ENCODE results near the gene MAT2A.
"Not testable (repeated sequence)": the region's sequence is repeated elsewhere in the genome, so short reads cannot be mapped to it uniquely, and the experiment has no call there.

MAT2A gene

GRCh38 chr2:85579266-85579935 lies 40.4 kb downstream of the MAT2A start:
- DNase-seq (ENCODE audit: low spot score), result no peak

DNA sequence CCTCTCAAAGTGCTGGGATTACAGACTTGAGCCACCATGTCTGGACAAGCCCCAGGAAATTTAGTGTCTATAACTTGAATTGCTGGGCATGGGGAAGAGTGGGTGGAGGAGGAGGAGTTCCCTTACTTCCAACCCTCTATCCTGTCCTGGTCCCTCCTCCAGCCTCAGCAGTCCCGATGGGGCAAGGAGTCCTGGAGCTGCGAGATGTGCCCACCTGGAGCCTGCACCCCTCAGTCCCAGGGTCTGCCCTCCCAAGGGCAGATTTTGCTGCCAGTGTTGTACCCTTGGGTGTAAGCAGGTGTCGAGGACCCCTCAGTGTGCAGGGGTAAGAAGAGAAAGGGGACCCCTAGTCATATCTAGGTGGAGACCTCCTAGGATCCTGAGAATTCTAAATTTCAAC lies 41.2 kb downstream of the MAT2A start:
- DNase-seq (ENCODE audit: low spot score), result no peak

GRCh38 chr2:85582492-85582891 lies 43.5 kb downstream of the MAT2A start:
- DNase-seq (ENCODE audit: low spot score), result peak; percentile 83

DNA sequence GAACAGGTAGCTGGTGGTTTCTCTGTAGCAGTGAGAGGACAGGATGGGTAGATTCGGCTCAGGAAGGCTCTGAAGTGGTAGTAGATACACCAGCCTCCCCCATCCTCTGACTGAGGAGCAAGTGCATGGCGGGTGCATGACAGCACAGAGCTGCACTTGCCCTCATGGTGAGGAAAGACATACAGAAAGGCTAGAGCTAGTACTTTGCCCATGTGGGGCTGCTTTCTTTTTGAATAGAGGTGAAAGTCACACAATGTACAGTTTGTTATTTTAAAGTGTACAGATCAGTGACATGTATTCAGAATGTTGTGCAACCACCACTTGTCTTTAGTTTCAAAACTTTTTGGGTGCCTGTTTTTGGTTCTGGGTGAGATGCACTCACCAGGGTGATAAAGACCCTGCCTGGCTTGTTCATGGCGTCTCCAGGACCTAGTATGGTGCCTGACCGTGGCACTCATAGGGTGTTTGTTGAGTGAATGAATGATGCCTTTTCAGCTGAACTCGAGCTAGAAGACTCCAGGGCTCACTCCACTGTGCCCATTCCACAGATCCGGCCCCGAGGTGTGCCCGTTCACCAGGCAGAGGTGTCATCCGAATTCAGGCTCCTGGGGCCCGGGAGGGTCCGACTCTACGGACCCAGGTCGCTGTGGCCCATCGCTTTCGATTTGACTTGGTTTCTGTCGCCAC lies 44.8 kb downstream of the MAT2A start:
- DNase-seq (ENCODE audit: low spot score), result no peak

GRCh38 chr2:85584354-85584856 lies 45.4 kb downstream of the MAT2A start, which contains the start of gene VAMP5:
Gene VAMP5 (plus strand): TSS chr2:85584431. CDS start chr2:85584491, 60 bp downstream.
- DNase-seq (ENCODE audit: low spot score), result no peak

- no peak for DNase-seq (ENCODE audit: low spot score)
These were observed 46.2 kb downstream of the MAT2A start for GRCh38 chr2:85584857-85585780.

GRCh38 chr2:85585781-85586105 lies 46.8 kb downstream of the MAT2A start:
- no peak for DNase-seq (ENCODE audit: low spot score)

- no peak for DNase-seq (ENCODE audit: low spot score)
These were observed 49.3 kb downstream of the MAT2A start for GRCh38 chr2:85588236-85588635.

GRCh38 chr2:85588645-85589044 lies 49.7 kb downstream of the MAT2A start:
- no peak for DNase-seq (ENCODE audit: low spot score)

DNA sequence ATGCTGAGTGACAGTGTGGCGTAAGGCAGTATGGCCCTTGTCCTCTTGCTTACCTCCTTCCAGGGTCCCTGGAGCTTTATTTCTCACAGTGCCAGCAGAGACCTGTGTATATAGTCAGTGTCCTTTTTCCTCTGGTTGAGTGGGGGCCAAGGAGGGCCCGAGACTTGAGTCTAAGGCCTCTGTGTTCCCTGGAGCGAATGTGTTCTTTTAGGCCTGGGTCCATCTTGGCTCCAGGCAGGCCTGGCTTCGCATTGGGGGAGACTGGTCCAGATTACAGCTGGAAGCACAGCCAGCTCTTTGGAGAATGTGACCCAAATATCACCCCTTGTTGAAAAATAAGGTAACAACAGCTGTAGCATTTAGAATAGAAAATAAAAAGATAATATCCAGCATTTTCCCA lies 50.2 kb downstream of the MAT2A start:
- DNase-seq (ENCODE audit: low spot score), result no peak

GRCh38 chr2:85589982-85590791 lies 51.2 kb downstream of the MAT2A start:
- DNase-seq (ENCODE audit: low spot score), result no peak

GRCh38 chr2:85590950-85591349 lies 52.0 kb downstream of the MAT2A start:
- DNase-seq (ENCODE audit: low spot score), result no peak

DNA sequence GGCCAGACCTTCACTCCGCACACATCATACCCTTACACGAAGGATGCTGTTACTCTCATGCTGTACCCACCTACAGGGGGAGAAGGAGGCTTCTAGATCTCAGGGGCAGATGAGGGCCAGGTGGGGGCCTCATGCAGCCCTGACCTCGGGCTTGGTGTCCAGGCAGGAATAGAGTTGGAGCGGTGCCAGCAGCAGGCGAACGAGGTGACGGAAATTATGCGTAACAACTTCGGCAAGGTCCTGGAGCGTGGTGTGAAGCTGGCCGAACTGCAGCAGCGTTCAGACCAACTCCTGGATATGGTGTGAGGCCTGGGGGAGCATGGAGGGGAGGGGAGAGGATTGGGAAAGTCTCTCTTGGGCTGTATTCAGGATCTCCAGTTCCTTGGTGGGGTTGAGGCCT lies 52.6 kb downstream of the MAT2A start:
- no peak for DNase-seq (ENCODE audit: low spot score)

DNA sequence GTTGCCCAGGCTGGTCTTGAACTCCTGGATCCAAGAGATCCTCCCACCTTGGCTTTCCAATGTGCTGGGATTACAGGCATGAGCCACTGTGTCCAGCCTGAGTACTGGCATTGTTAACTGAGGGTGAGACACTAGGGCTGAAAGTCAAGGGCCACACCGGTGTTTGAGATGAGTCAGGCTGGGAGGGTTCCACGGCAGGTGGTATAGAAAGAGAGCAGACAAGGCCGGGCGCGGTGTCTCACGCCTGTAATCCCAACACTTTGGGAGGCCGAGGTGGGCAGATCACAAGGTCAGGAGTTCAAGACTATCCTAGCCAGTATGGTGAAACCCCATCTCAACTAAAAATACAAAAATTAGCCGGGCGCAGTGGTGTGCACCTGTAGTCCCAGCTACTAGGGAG lies 53.3 kb downstream of the MAT2A start:
- not testable (repeated sequence) for DNase-seq (ENCODE audit: low spot score)

- no peak for DNase-seq (ENCODE audit: low spot score)
These were observed 54.1 kb downstream of the MAT2A start for GRCh38 chr2:85593023-85593422.
